GM19455 (cell line): ENCODE results near the gene RALBP1.

ENCODE experiments used
- ATAC-seq: cut with Tn5 transposase; IDR thresholded peaks from one replicate; pipeline ENCODE4 v1.9.1; 2021; ENCODE audit not compliant: unreplicated experiment

Gene RALBP1

DNA sequence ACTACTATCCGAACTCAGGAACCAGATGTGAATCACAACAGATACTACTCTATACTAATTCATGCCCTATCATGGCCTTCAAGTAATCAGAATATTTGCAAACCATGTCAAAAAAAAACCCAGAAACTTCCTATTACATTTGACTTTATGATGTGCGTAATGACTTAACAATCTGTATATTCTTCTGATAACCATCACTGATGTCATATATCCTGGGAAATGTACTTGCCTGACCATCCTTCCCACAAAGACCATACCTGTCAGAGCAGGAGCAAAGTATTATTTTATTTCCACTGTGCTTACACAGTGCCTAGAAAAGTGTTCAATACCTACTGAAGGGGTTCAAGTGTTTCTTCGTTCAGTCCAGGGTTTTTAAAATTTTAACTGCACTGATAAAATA lies 111.5 kb downstream of the RALBP1 start:
- no peak for ATAC-seq
